Measurements from ENCODE around the gene CTSE. TPM values are rescaled to one million over a fixed set of nuclear protein-coding genes. Genes with fewer than 3 reads are reported as not detected.

CTSE gene
- total and polyA plus RNA-seq, 12 donors = 0.01 TPM; not detected in 11

DNA sequence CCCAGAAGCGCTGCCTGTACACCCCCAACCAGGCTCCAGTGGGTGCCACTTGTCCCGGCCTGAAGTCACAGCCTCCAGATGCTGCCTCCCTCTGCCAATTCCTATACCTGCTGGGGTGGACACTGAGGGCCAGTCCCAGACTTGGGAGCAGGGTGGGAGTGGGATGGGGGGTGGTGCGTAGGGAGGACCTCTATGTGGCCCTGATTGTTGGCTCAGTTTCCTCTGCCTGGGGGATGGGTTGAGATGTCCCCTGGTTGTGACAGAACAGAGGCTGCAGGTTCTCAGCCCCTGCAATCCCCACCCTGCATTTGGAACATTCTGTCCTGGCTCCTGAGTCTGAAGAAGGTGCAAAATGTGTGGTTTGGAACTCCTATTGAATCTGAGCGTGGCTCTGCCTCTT is 47.7 kb downstream of the CTSE start:
- intact Hi-C loops (cut with DNase I) = loop anchor here (2.0 to 10.0 kb wide), 10 partner anchors 55 to 384 kb away; no protein-coding TSS in a partner anchor
- Histone ChIP-seq H3K27ac (peak overlapping the region; percentile 47 to 91 (median 78)), H3K36me3 (no peaks in the 10 kb centered on the region), H3K4me3 (no peak overlapping the region), H3K27me3 (no peaks in the 10 kb centered on the region), H3K4me1 (peaks cover 5 to 35% (median 27%) of the 10 kb centered on the region in 9 donors), H3K9me3 (no peaks in the 10 kb centered on the region)
- no peak for DNase-seq
- ATAC-seq = peak in 2 of 8 donors; percentile 1 to 4
- TF ChIP-seq, protein P1, sequence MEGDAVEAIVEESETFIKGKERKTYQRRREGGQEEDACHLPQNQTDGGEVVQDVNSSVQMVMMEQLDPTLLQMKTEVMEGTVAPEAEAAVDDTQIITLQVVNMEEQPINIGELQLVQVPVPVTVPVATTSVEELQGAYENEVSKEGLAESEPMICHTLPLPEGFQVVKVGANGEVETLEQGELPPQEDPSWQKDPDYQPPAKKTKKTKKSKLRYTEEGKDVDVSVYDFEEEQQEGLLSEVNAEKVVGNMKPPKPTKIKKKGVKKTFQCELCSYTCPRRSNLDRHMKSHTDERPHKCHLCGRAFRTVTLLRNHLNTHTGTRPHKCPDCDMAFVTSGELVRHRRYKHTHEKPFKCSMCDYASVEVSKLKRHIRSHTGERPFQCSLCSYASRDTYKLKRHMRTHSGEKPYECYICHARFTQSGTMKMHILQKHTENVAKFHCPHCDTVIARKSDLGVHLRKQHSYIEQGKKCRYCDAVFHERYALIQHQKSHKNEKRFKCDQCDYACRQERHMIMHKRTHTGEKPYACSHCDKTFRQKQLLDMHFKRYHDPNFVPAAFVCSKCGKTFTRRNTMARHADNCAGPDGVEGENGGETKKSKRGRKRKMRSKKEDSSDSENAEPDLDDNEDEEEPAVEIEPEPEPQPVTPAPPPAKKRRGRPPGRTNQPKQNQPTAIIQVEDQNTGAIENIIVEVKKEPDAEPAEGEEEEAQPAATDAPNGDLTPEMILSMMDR (IDR thresholded peaks at IDR 0.05) = no peak
- 63 to 84% methylated on average over 4 of the region's 4 CpGs for WGBS, 2 donors

DNA sequence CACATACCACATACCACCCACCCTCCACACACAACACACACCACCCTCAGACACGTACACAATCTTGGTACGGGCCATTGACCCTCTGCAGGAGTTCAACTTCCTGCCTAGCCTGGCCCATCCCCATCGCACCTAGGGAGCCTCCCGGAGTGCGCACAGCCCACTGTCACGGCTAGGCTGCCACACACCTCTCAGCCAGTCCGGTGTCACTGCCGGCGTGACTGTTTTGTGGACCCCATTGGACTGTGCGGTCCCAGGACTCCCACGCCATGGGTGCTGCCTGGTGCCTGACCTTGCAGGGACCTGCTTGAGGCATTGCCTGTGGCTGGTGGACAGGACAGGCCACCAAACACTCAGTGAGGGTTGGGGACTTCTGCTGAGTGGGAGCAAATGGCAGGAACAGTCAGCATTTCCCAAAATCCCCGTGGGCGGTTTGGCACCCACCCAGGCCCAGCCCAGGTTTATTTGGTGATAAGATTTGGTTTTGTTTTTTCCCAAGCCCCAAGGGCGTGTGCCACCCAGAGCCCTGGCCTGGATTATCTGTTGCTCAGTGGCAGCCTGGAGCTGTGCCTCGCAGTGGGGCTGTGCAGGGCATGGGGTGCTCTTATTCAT is 48.2 kb downstream of the CTSE start:
- WGBS, 2 donors = 68% methylated on average over 15 of the region's 15 CpGs
- intact Hi-C loops (cut with DNase I) = loop anchor here in 8 of 10 donors (5.0 to 10.0 kb wide), 5 partner anchors 178 to 383 kb away; no protein-coding TSS in a partner anchor

DNA sequence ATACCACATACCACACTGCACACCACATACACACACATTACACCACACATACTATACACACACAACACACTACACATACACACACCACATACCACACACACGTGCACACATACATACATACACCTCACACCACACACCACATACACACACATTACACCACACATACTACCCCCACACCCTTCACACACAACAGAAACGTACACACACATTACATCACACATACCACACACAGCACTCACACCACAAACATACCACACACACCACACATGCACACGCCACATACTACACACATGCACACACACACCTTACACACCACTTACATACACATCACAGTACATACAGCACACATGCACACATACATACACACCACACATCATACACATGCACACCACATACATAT is 49.0 kb downstream of the CTSE start:
- Histone ChIP-seq H3K27ac (no peak overlapping the region), H3K36me3 (no peaks in the 10 kb centered on the region), H3K9me3 (no peaks in the 10 kb centered on the region), H3K4me3 (no peak overlapping the region), H3K4me1 (peaks cover 5 to 40% (median 27%) of the 10 kb centered on the region in 9 donors), H3K27me3 (no peaks in the 10 kb centered on the region)
- intact Hi-C loops (cut with DNase I) = loop anchor here in 8 of 10 donors (5.0 to 10.0 kb wide), 7 partner anchors 47 to 382 kb away; no protein-coding TSS in a partner anchor
- 91 to 92% methylated on average over 3 of the region's 3 CpGs for WGBS, 2 donors
- DNase-seq (no peak), ATAC-seq (no peak)
- TF ChIP-seq, protein P1 (IDR thresholded peaks at IDR 0.05) = no peak

More for the DNA sequence above, 48.2 kb downstream of the CTSE start:
- H3K27me3 ChIP-seq = no peaks in the 10 kb centered on the region
- peak overlapping the region in 7 of 10 donors; percentile 69 to 91 (median 80) for H3K27ac ChIP-seq
- H3K4me3 ChIP-seq = no peak overlapping the region
- no peaks in the 10 kb centered on the region for H3K9me3 ChIP-seq
- ATAC-seq (peak in 2 of 8 donors; percentile 13 to 19), DNase-seq (no peak)
- H3K36me3 ChIP-seq = no peaks in the 10 kb centered on the region
- TF ChIP-seq, protein P1 (IDR thresholded peaks at IDR 0.05) = no peak
- H3K4me1 ChIP-seq = peaks cover 5 to 40% (median 27%) of the 10 kb centered on the region in 9 donors

DNA sequence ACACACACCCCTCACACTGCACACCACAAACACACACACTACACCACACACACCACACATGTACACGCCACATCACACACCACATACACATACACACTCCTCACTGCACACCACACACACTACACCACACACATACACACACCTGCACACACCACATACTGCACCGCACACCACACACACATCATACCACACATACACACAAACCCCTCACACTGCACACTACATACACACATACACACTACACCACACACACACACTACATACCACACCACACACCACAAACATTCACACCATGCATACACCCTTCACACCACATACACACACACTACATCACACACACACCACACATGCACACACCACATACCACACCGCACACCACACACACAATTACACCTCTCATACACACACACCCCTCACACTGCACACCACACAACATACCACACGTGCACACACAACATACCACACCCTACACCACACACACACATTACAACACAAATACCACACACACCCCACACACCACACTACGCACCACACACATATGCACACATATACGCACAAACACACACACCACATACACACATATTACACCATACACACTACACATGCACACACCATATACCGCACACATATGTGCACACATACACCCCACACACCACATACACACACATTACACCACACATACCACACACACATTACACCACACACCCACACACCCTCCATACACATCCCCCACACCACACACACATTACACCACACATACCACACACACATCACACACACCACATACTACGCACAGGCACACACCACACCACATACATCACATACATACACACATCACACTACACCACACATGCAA is 50.1 kb downstream of the CTSE start:
- no peaks in the 10 kb centered on the region for H3K9me3 ChIP-seq
- TF ChIP-seq, protein P1 (IDR thresholded peaks at IDR 0.05) = no peak
- H3K4me1 ChIP-seq = peaks cover 5 to 40% (median 27%) of the 10 kb centered on the region in 9 donors
- intact Hi-C loops (cut with DNase I) = loop anchor here in 3 of 10 donors (5.0 to 10.0 kb wide), 3 partner anchors 46 to 299 kb away; no protein-coding TSS in a partner anchor
- H3K36me3 ChIP-seq = no peaks in the 10 kb centered on the region
- WGBS, 2 donors = 96 to 97% methylated on average over 8 of the region's 8 CpGs
- H3K27ac ChIP-seq = no peak overlapping the region
- no peak overlapping the region for H3K4me3 ChIP-seq
- H3K27me3 ChIP-seq = no peaks in the 10 kb centered on the region
- ATAC-seq (no peak), DNase-seq (no peak)

All from heart right ventricle (tissue), 16 donors.